Suprapubic skin (tissue), 3 donors: ENCODE measurements around the gene NYAP2.

Experiments used
- CTCF ChIP-seq, 2 donors: fragments of 200-600 bp in 1 of 2; fragments of 450-650 bp in 1 of 2; sonication (generic) in 1 of 2; IDR thresholded peaks; one replicate each; pipeline ENCODE4 v1.5.1; 2016 to 2019; ENCODE audit warnings: antibody characterized with exemption in 2 of 2, mild to moderate bottlenecking in 1 of 2, moderate library complexity in 1 of 2
- POLR2AphosphoS5 ChIP-seq, 3 donors: sonication (generic); formaldehyde crosslinking; IDR thresholded peaks; one replicate each; pipeline ENCODE4 v1.6.1; 2017; ENCODE audit warnings: antibody characterized with exemption in 3 of 3

- TF ChIP-seq CTCF (IDR thresholded peaks at IDR 0.05) (no peak), POLR2AphosphoS5 (IDR thresholded peaks at IDR 0.05) (no peak)
These were observed 45.9 kb upstream of the NYAP2 start for GRCh38 chr2:225353579-225354085.
